H9 (cell line): Measurements from ENCODE around the gene IQCN. TPM values are rescaled to one million over a fixed set of nuclear protein-coding genes. Genes with fewer than 3 reads are reported as not detected.

Experiments
- DNase-seq: peaks from one replicate; pipeline ENCODE4 v3.0.0-alpha.2; 2017
- H2AFZ ChIP-seq: one replicate; pipeline ENCODE4 v1.6.1; 2013; ENCODE audit warnings: mild to moderate bottlenecking, low read length, control low read depth, moderate library complexity
- H2AK5ac ChIP-seq: 2 replicates; pipeline ENCODE4 v1.6.1; 2013; ENCODE audit warnings: low read length, control low read depth, mixed read lengths; ENCODE audit not compliant: insufficient read length
- H2BK120ac ChIP-seq: one replicate; pipeline ENCODE4 v1.6.1; 2013; ENCODE audit warnings: low read depth, mild to moderate bottlenecking, low read length, control low read depth, inconsistent platforms; ENCODE audit not compliant: poor library complexity, severe bottlenecking
- H2BK12ac ChIP-seq: 2 replicates; pipeline ENCODE4 v1.6.1; 2013; ENCODE audit warnings: low read length, control low read depth, mixed read lengths, low read depth; ENCODE audit not compliant: insufficient read length
- H2BK15ac ChIP-seq: 2 replicates; pipeline ENCODE4 v1.6.1; 2013; ENCODE audit warnings: low read depth, low read length, control low read depth
- H2BK20ac ChIP-seq: one replicate; pipeline ENCODE4 v1.6.1; 2013; ENCODE audit warnings: low read depth, mild to moderate bottlenecking, low read length, control low read depth, inconsistent platforms; ENCODE audit not compliant: poor library complexity, severe bottlenecking
- H2BK5ac ChIP-seq: 2 replicates; pipeline ENCODE4 v1.6.1; 2013; ENCODE audit warnings: low read length, control low read depth, mixed read lengths; ENCODE audit not compliant: insufficient read length
- H3K14ac ChIP-seq: 2 replicates; pipeline ENCODE4 v1.6.1; 2013; ENCODE audit warnings: low read length, control low read depth; ENCODE audit not compliant: insufficient read depth
- H3K18ac ChIP-seq: 2 replicates; pipeline ENCODE4 v1.6.1; 2013; ENCODE audit warnings: low read depth, mild to moderate bottlenecking, mixed read lengths, low read length, control low read depth; ENCODE audit not compliant: insufficient read length
- H3K23ac ChIP-seq: 2 replicates; pipeline ENCODE4 v1.6.1; 2013; ENCODE audit warnings: low read length, control low read depth, mixed read lengths, low read depth; ENCODE audit not compliant: insufficient read length
- H3K23me2 ChIP-seq: 2 replicates; pipeline ENCODE4 v1.6.1; 2013; ENCODE audit warnings: low read depth, mild to moderate bottlenecking, mixed read lengths, low read length, control low read depth; ENCODE audit not compliant: insufficient read length, poor library complexity, severe bottlenecking
- H3K27ac ChIP-seq: 2 replicates; pipeline ENCODE4 v1.5.1; 2013; ENCODE audit warnings: low read length, control low read depth, mixed read lengths, low read depth; ENCODE audit not compliant: insufficient read length
- H3K27me3 ChIP-seq: 2 replicates; pipeline ENCODE4 v1.6.1; 2013; ENCODE audit warnings: low read length, control low read depth, inconsistent platforms; ENCODE audit not compliant: insufficient read depth
- H3K4ac ChIP-seq: 2 replicates; pipeline ENCODE4 v1.6.1; 2013; ENCODE audit warnings: low read depth, mild to moderate bottlenecking, control low read depth, inconsistent platforms, low read length, moderate library complexity
- H3K4me1 ChIP-seq: 2 replicates; pipeline ENCODE4 v1.6.1; 2013; ENCODE audit warnings: low read length, control low read depth, inconsistent platforms; ENCODE audit not compliant: insufficient read depth
- H3K4me2 ChIP-seq: 2 replicates; pipeline ENCODE4 v1.6.1; 2013; ENCODE audit warnings: low read length, control low read depth, mixed read lengths; ENCODE audit not compliant: insufficient read length, insufficient read depth
- H3K56ac ChIP-seq: 2 replicates; pipeline ENCODE4 v1.6.1; 2013; ENCODE audit warnings: low read depth, mild to moderate bottlenecking, mixed read lengths, low read length, control low read depth; ENCODE audit not compliant: insufficient read length
- H3K79me1 ChIP-seq: 2 replicates; pipeline ENCODE4 v1.6.1; 2013; ENCODE audit warnings: low read depth, mild to moderate bottlenecking, moderate library complexity, low read length, control low read depth, inconsistent platforms; ENCODE audit not compliant: insufficient read depth, poor library complexity, severe bottlenecking
- H3K79me2 ChIP-seq: 2 replicates; pipeline ENCODE4 v1.6.1; 2013; ENCODE audit warnings: low read length, control low read depth, inconsistent platforms; ENCODE audit not compliant: insufficient read depth
- H3K9ac ChIP-seq: 2 replicates; pipeline ENCODE4 v1.6.1; 2013; ENCODE audit warnings: low read length, control low read depth, mixed read lengths; ENCODE audit not compliant: insufficient read length; ENCODE audit errors: extremely low read depth
- H3K9me3 ChIP-seq: one replicate; pipeline ENCODE4 v1.6.1; 2013; ENCODE audit warnings: low read depth, low read length, inconsistent platforms; ENCODE audit not compliant: control insufficient read depth
- H3T11ph ChIP-seq: one replicate; pipeline ENCODE4 v1.6.1; 2013; ENCODE audit warnings: mild to moderate bottlenecking, low read length, control low read depth, inconsistent platforms
- H4K20me1 ChIP-seq: one replicate; pipeline ENCODE4 v1.6.1; 2013; ENCODE audit not compliant: control insufficient read depth, insufficient read length, insufficient read depth
- H4K5ac ChIP-seq: 2 replicates; pipeline ENCODE4 v1.6.1; 2013; ENCODE audit warnings: low read depth, mild to moderate bottlenecking, mixed read lengths, low read length, control low read depth; ENCODE audit not compliant: insufficient read length
- H4K8ac ChIP-seq: replicated peaks from 2 replicates; pipeline ENCODE4 v1.6.1; 2013; ENCODE audit warnings: low read length, control low read depth, mixed read lengths, low read depth; ENCODE audit not compliant: insufficient read length
- H4K91ac ChIP-seq: 2 replicates; pipeline ENCODE4 v1.6.1; 2013; ENCODE audit warnings: low read depth, mild to moderate bottlenecking, moderate library complexity, mixed read lengths, low read length, control low read depth; ENCODE audit not compliant: insufficient read length
- H3K27ac Mint-ChIP-seq, 3 experiments: 2 replicates in 2 of 3; 3 replicates in 1 of 3; pipeline ENCODE4 v1.8.0; 2020 to 2021; ENCODE audit warnings: mixed read lengths in 3 of 3, mild to moderate bottlenecking in 1 of 3, moderate library complexity in 1 of 3
- H3K27me3 Mint-ChIP-seq: 2 replicates; pipeline ENCODE4 v1.8.0; 2021; ENCODE audit warnings: low read depth, mild to moderate bottlenecking, moderate library complexity, mixed read lengths
- H3K36me3 Mint-ChIP-seq, 3 experiments: 2 replicates in 2 of 3; 3 replicates in 1 of 3; pipeline ENCODE4 v1.8.0; 2020 to 2021; ENCODE audit warnings: low read depth in 3 of 3, mixed read lengths in 3 of 3; ENCODE audit not compliant: insufficient read depth in 1 of 3
- H3K4me1 Mint-ChIP-seq, 2 experiments: 2 replicates each; pipeline ENCODE4 v1.8.0; 2020; ENCODE audit warnings: mixed read lengths in 2 of 2
- H3K4me3 Mint-ChIP-seq, 2 experiments: 2 replicates in 1 of 2; 3 replicates in 1 of 2; pipeline ENCODE4 v1.8.0; 2020 to 2021; ENCODE audit warnings: mild to moderate bottlenecking in 2 of 2, mixed read lengths in 2 of 2, moderate library complexity in 1 of 2
- H3K9me3 Mint-ChIP-seq, 2 experiments: 2 replicates in 1 of 2; 3 replicates in 1 of 2; pipeline ENCODE4 v1.8.0; 2020; ENCODE audit warnings: mild to moderate bottlenecking in 2 of 2, mixed read lengths in 2 of 2, moderate library complexity in 1 of 2
- WGBS: extraction: QIAGEN DNeasy Blood & Tissue Kit; methylation state at CpG from one replicate; pipeline ENCODE4 v1.1.7; 2013; ENCODE audit warnings: missing lambda C conversion rate, low lambda C conversion rate, mixed read lengths; ENCODE audit not compliant: insufficient read length; ENCODE audit errors: extremely low coverage; 5-methylcytosine and 5-hydroxymethylcytosine counted together
- total RNA-seq: library from RNA; stranded (reverse); gene quantifications from 2 replicates; pipeline ENCODE4 v1.2.1, GENCODE V29; 2021
- TF ChIP-seq, protein P1 (sequence below): fragments of 200-600 bp; sonication (generic); conservative IDR thresholded peaks from 3 replicates; pipeline ENCODE4 v1.8.0; 2021; ENCODE audit warnings: antibody characterized with exemption, mild to moderate bottlenecking

Gene IQCN
- total RNA-seq, 1 experiment from 2014 or later: 0.39 TPM

DNA sequence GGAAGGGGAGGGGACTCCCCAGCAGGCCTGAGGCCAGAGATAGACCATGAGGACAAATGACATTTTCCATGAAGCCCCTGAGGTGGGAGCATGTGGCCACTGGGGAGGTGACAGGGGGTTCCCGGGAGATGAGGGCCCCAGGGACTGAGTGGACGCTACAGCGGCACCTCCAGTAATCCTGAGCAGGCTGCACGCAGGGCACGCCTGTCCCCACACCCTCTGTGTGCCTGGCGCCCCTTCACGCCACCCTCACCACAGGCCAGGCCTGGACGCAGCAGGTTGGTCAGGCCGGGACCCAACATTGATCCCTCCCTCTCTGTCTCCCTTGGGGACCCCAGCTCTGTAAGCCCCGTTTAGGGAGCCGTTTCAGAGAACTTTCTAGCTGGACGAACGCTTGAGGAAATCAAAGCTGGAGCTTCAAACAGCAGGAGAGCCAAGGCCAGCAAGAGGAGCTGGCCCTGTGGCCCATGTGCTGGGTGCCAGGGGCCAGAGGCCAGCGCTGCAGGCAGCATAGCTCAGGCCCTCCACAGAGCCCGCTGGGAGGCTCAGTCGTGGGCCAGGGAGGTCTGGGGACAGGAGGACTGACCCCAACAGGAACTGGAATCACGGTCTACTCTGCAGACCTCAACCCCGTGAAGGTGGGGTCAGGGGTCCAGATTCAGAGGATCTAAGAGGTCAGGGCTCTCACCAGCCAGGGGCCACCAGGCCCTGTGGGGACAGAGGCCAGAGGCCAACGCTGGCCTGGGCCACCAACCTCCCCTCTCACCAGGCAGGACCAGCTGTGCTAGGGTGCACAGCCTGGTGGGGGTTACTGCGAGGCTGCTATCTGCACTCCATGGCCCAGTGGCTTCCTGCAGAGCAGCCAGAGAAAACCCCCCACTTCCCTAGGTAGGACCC lies 34.0 kb upstream of the IQCN start:
- H3K27me3 Mint-ChIP-seq: no peaks in the 10 kb centered on the region
- H3K56ac ChIP-seq: no peak overlapping the region

More for the DNA sequence above, 34.0 kb upstream of the IQCN start:
- Histone ChIP-seq H4K5ac (no peak overlapping the region), H3K4me1 (peaks cover 3% of the 10 kb centered on the region; the same call in 1 of the 2 replicates), H2BK120ac (no peak overlapping the region), H2BK15ac (no peak overlapping the region), H3T11ph (no peak overlapping the region), H3K23me2 (peaks cover 3% of the 10 kb centered on the region), H2BK12ac (no peak overlapping the region), H2AFZ (no peak overlapping the region), H3K4ac (no peak overlapping the region), H3K14ac (no peak overlapping the region), H2AK5ac (no peak overlapping the region), H3K79me2 (no peaks in the 10 kb centered on the region), H3K27me3 (no peaks in the 10 kb centered on the region), H3K4me2 (no peak overlapping the region), H2BK5ac (no peak overlapping the region), H3K9me3 (no peaks in the 10 kb centered on the region), H2BK20ac (no peak overlapping the region), H3K23ac (no peak overlapping the region), H3K18ac (no peak overlapping the region), H3K27ac (no peak overlapping the region), H4K8ac (no peak overlapping the region), H3K9ac (no peak overlapping the region), H4K91ac (no peak overlapping the region), H3K79me1 (no peaks in the 10 kb centered on the region), H4K20me1 (no peaks in the 10 kb centered on the region)
- Mint-ChIP-seq H3K27ac (no peak overlapping the region), H3K36me3 (peaks cover 25 to 61% (median 53%) of the 10 kb centered on the region in 3 experiments), H3K4me3 (no peak overlapping the region), H3K4me1 (peaks cover 26 to 37% of the 10 kb centered on the region in 2 experiments), H3K9me3 (no peaks in the 10 kb centered on the region)
- no peak for DNase-seq
- TF ChIP-seq, protein P1, sequence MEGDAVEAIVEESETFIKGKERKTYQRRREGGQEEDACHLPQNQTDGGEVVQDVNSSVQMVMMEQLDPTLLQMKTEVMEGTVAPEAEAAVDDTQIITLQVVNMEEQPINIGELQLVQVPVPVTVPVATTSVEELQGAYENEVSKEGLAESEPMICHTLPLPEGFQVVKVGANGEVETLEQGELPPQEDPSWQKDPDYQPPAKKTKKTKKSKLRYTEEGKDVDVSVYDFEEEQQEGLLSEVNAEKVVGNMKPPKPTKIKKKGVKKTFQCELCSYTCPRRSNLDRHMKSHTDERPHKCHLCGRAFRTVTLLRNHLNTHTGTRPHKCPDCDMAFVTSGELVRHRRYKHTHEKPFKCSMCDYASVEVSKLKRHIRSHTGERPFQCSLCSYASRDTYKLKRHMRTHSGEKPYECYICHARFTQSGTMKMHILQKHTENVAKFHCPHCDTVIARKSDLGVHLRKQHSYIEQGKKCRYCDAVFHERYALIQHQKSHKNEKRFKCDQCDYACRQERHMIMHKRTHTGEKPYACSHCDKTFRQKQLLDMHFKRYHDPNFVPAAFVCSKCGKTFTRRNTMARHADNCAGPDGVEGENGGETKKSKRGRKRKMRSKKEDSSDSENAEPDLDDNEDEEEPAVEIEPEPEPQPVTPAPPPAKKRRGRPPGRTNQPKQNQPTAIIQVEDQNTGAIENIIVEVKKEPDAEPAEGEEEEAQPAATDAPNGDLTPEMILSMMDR: no peak
- WGBS: no CpG with 5 or more reads among the region's 20 CpGs
